ENCODE results near the gene MAGI1.

Gene MAGI1

GRCh38 chr3:65379223-65379622, 659.5 kb downstream of the MAGI1 start:
- DNase-seq: no peak

- no peak for DNase-seq
These were observed 661.1 kb downstream of the MAGI1 start for GRCh38 chr3:65377637-65378036.

- no peak for DNase-seq
These were observed 662.3 kb downstream of the MAGI1 start for GRCh38 chr3:65376426-65376825.

- no peak for DNase-seq
These were observed 667.7 kb downstream of the MAGI1 start for GRCh38 chr3:65371053-65371452.

GRCh38 chr3:65368866-65369265, 669.9 kb downstream of the MAGI1 start:
- no peak for DNase-seq

- no peak for DNase-seq
These were observed 676.0 kb downstream of the MAGI1 start for GRCh38 chr3:65362688-65363087.

GRCh38 chr3:65361448-65361847, 677.3 kb downstream of the MAGI1 start:
- DNase-seq: no peak

GRCh38 chr3:65356331-65357248, 682.1 kb downstream of the MAGI1 start:
- no peak for DNase-seq

- DNase-seq: no peak
These were observed 683.8 kb downstream of the MAGI1 start for GRCh38 chr3:65354880-65355279.

GRCh38 chr3:65352951-65353350, 685.8 kb downstream of the MAGI1 start:
- DNase-seq: no peak

- DNase-seq: no peak
These were observed 687.0 kb downstream of the MAGI1 start for GRCh38 chr3:65351753-65352152.

- DNase-seq: no peak
These were observed 687.8 kb downstream of the MAGI1 start for GRCh38 chr3:65350801-65351476.

- DNase-seq: no peak
These were observed 690.2 kb downstream of the MAGI1 start for GRCh38 chr3:65348398-65348995.

GRCh38 chr3:65347166-65347565, 691.6 kb downstream of the MAGI1 start:
- DNase-seq: no peak

GRCh38 chr3:65344846-65345245, 693.9 kb downstream of the MAGI1 start:
- no peak for DNase-seq

- DNase-seq: no peak
These were observed 694.3 kb downstream of the MAGI1 start for GRCh38 chr3:65344444-65344843.

GRCh38 chr3:65343736-65344135, 695.0 kb downstream of the MAGI1 start:
- DNase-seq: no peak

- DNase-seq: no peak
These were observed 695.7 kb downstream of the MAGI1 start for GRCh38 chr3:65343026-65343425.

GRCh38 chr3:65342084-65342683, 696.5 kb downstream of the MAGI1 start:
- DNase-seq: no peak

- DNase-seq: no peak
These were observed 699.5 kb downstream of the MAGI1 start for GRCh38 chr3:65339192-65339740.

GRCh38 chr3:65338571-65338970, 700.1 kb downstream of the MAGI1 start:
- no peak for DNase-seq

GRCh38 chr3:65335587-65335986, 703.1 kb downstream of the MAGI1 start:
- DNase-seq: no peak

- no peak for DNase-seq
These were observed 704.6 kb downstream of the MAGI1 start for GRCh38 chr3:65334045-65334665.

Measured in activated T-cell treated with anti-CD3 and anti-CD28 coated beads for 4 hours (primary cell).